ENCODE data around the gene TSR2. TPM values are rescaled to one million over a fixed set of nuclear protein-coding genes. Genes with fewer than 3 reads are reported as not detected.
A peak's percentile ranks its signal among the peaks of the same experiment; 100 is the strongest.

Gene TSR2
- total and polyA plus RNA-seq, 2 of the 8 experiments (the other 6 are each of a cell fraction or from before 2014, with no cell fraction given), result 15.1 to 44.2 TPM

- Histone ChIP-seq H2BK5ac (ENCODE audit: low read depth, low read length) (no peak overlapping the region), H4K91ac (replicated peaks; ENCODE audit: insufficient read length, low read length) (no peak overlapping the region), H3K79me2 (ENCODE audit: control insufficient read depth in 1 of 2, insufficient read depth in 2 of 2, low read length in 2 of 2) (peaks cover 0 to 24% of the 10 kb centered on the region in 2 experiments; a peak in 3 of 4 replicates), H4K8ac (ENCODE audit: extremely low read depth, insufficient read depth, low read length) (no peak overlapping the region), H3K4ac (replicated peaks; ENCODE audit: insufficient read length, low read depth, low read length) (no peak overlapping the region), H2BK120ac (replicated peaks; ENCODE audit: low read depth, low read length) (no peak overlapping the region), H4K5ac (ENCODE audit: insufficient read length, low read depth, low read length) (no peak overlapping the region), H3K9ac (replicated peaks in 1 of 4; ENCODE audit: extremely low read depth in 1 of 4, low read depth in 3 of 4, low read length in 3 of 4) (peak overlapping the region in 1 of 4 experiments; percentile 5; a peak in 1 of 7 replicates), H3K27me3 (replicated peaks in 1 of 4; ENCODE audit: control insufficient read depth in 3 of 4, extremely low read depth in 1 of 4, insufficient read depth in 3 of 4, low read length in 3 of 4) (no peaks in the 10 kb centered on the region), H2BK15ac (ENCODE audit: low read length) (no peak overlapping the region), H2BK20ac (ENCODE audit: low read length) (no peak overlapping the region), H3K18ac (ENCODE audit: extremely low read depth, low read length) (no peak overlapping the region), H2AK5ac (ENCODE audit: low read depth, low read length) (no peak overlapping the region), H3K27ac (ENCODE audit: low read depth, low read length) (no peak overlapping the region), H2BK12ac (ENCODE audit: low read depth, low read length) (no peak overlapping the region), H3K23me2 (ENCODE audit: low read depth, low read length) (no peaks in the 10 kb centered on the region), H3K4me2 (ENCODE audit: insufficient read depth in 1 of 2, low read depth in 2 of 2, low read length in 2 of 2) (no peak overlapping the region), H4K20me1 (replicated peaks in 1 of 2; ENCODE audit: control insufficient read depth in 1 of 2, insufficient read depth in 2 of 2, low read length in 2 of 2) (no peaks in the 10 kb centered on the region), H3K4me1 (replicated peaks in 1 of 4; ENCODE audit: control insufficient read depth in 3 of 4, insufficient read depth in 4 of 4, low read length in 3 of 4) (peaks cover 0 to 9% (median 5%) of the 10 kb centered on the region in 4 experiments; a peak in 4 of 7 replicates), H3K36me3 (ENCODE audit: control insufficient read depth in 2 of 4, insufficient read depth in 4 of 4, low read length in 3 of 4) (peaks cover 0 to 9% (median 0%) of the 10 kb centered on the region in 4 experiments; a peak in 1 of 8 replicates), H3K79me1 (ENCODE audit: low read depth, low read length) (no peaks in the 10 kb centered on the region; the same call in 1 of the 2 replicates), H2AFZ (ENCODE audit: low read length) (no peak overlapping the region), H3K56ac (replicated peaks; ENCODE audit: insufficient read length, low read depth, low read length) (no peak overlapping the region), H3K4me3 (ENCODE audit: extremely low read depth in 1 of 4, insufficient read depth in 2 of 4, low read depth in 3 of 4, low read length in 4 of 4) (no peak overlapping the region), H3K9me3 (ENCODE audit: insufficient read depth in 2 of 2, low read depth in 1 of 2, low read length in 1 of 2) (no peaks in the 10 kb centered on the region), H3K23ac (ENCODE audit: insufficient read length) (no peak overlapping the region), H3K14ac (ENCODE audit: insufficient read length) (no peak overlapping the region)
- no peak for DNase-seq (ENCODE audit: low read depth in 1 of 2, low spot score in 2 of 2)
- FAIRE-seq, result no peak
- ChIA-PET CTCF (ENCODE audit: partially characterized antibody) (no interaction called here), POLR2A (ENCODE audit: partially characterized antibody) (no interaction called here)
- 96% methylated on average over 8 of the region's 10 CpGs; no CpG with 5 or more reads in 1 of the 2 experiments for WGBS, 2 experiments (ENCODE audit: extremely low coverage in 1 of 2, insufficient coverage in 1 of 2, insufficient read length in 1 of 2, insufficient replicate concordance in 2 of 2, low coverage in 1 of 2, low lambda C conversion rate in 2 of 2, missing lambda C conversion rate in 1 of 2)
- TF ChIP-seq BCL11A (IDR thresholded peaks at IDR 0.05; ENCODE audit: low read depth in 2 of 2, low read length in 2 of 2) (no peak), CHD1 (IDR thresholded peaks at IDR 0.05; ENCODE audit: low read depth, low read length) (no peak), TBP (IDR thresholded peaks at IDR 0.05; ENCODE audit: low read depth, low read length) (no peak), TEAD4 (IDR thresholded peaks at IDR 0.05; ENCODE audit: low read depth, low read length) (no peak), POLR2A (IDR thresholded peaks at IDR 0.05; ENCODE audit: control extremely low read depth in 1 of 2, low read depth in 2 of 2, low read length in 2 of 2) (no peak), HDAC2 (IDR thresholded peaks at IDR 0.05; ENCODE audit: borderline replicate concordance in 1 of 2, low read depth in 2 of 2, low read length in 2 of 2) (no peak), SIX5 (IDR thresholded peaks at IDR 0.05; ENCODE audit: low read depth, low read length) (no peak), KDM5A (IDR thresholded peaks at IDR 0.05; ENCODE audit: low read length) (no peak), PHF8 (conservative IDR thresholded peaks at IDR 0.05; ENCODE audit: low read depth, low read length) (no peak), NRF1 (IDR thresholded peaks at IDR 0.05; ENCODE audit: low read depth, low read length) (no peak), GTF2F1 (IDR thresholded peaks at IDR 0.05; ENCODE audit: borderline replicate concordance, low read depth, low read length) (no peak), CREB1 (IDR thresholded peaks at IDR 0.05) (no peak), SIN3A (conservative IDR thresholded peaks at IDR 0.05 in 1 of 2, IDR thresholded peaks at IDR 0.05 in 1 of 2; ENCODE audit: low read depth in 1 of 2, low read length in 2 of 2) (no peak)
These were observed 34.0 kb downstream of the TSR2 start for GRCh38 chrX:54473993-54474859.
